ENCODE measurements around the gene INTS4.

GRCh38 chr11:77908835-77909234, 85.6 kb downstream of the INTS4 start:
- TF ChIP-seq EZH2phosphoT487 (IDR thresholded peaks at IDR 0.05; ENCODE audit: borderline replicate concordance, low read depth, low read length) (no peak), CTCF (conservative IDR thresholded peaks at IDR 0.05; ENCODE audit: low read length) (no peak)
